HepG2 (cell line): Measurements from ENCODE around the gene MAP2K2. TPM values are rescaled to one million over a fixed set of nuclear protein-coding genes. Genes with fewer than 3 reads are reported as not detected.
A peak's percentile ranks its signal among the peaks of the same experiment; 100 is the strongest.

Experiments
- ATAC-seq: fragments of 200-7000 bp; cut with Tn5 transposase; 3 replicates; pipeline ENCODE4 v1.9.1; 2020; ENCODE audit warnings: mild to moderate bottlenecking, moderate library complexity
- BruUV-seq: library from RNA; stranded (reverse); fragments of 400-500 nt; replicated peaks from 2 replicates; lab custom pipeline; 2021; lab: Mats Ljungman, UMichigan
- CTCF ChIA-PET: fragments of 300-600 bp; formaldehyde crosslinking; extraction: SDS; loops from one replicate; lab custom pipeline; 2021; ENCODE audit warnings: low total read pairs, inconsistent platforms, low intra/inter-chr PET ratio; lab: Yijun Ruan, JAX
- POLR2A ChIA-PET: fragments of 350-600 bp; sonication (Branson Sonifier 250); formaldehyde crosslinking; loops from one replicate; lab custom pipeline; 2020; ENCODE audit warnings: antibody characterized with exemption, inconsistent platforms; lab: Yijun Ruan, JAX
- DNase-seq: peaks from one replicate; pipeline ENCODE4 v3.0.0-alpha.2; 2015; ENCODE audit warnings: low spot score
- FAIRE-seq: peaks from 3 replicates; lab custom pipeline; 2011; peaks lifted over from hg19 to GRCh38; lab: Jason Lieb, UNC
- H2AFZ ChIP-seq: one replicate; pipeline ENCODE4 v1.6.1; 2011; ENCODE audit warnings: low read length, inconsistent platforms
- H3K27ac ChIP-seq: fragments of 300-600 bp; 3 replicates; pipeline ENCODE4 v1.8.0; 2011; ENCODE audit warnings: mixed run types, mild to moderate bottlenecking, mixed read lengths, low read length, inconsistent platforms; ENCODE audit not compliant: insufficient read depth; ENCODE audit errors: extremely low read length
- H3K27me3 ChIP-seq, 2 experiments: fragments of 200-600 bp in 1 of 2; 2 replicates in 1 of 2; 3 replicates in 1 of 2; pipeline versions ENCODE4 v1.6.0 to v1.8.0; 2011; ENCODE audit warnings: low read length in 2 of 2, mild to moderate bottlenecking in 2 of 2, moderate library complexity in 2 of 2, inconsistent platforms in 1 of 2; ENCODE audit not compliant: insufficient read depth in 2 of 2, control insufficient read depth in 1 of 2
- H3K36me3 ChIP-seq, 2 experiments: fragments of 200-600 bp in 1 of 2; replicated peaks in 1 of 2; 2 replicates in 1 of 2; 3 replicates in 1 of 2; pipeline versions ENCODE4 v1.5.1 to v1.8.0; 2011; ENCODE audit warnings: low read length in 2 of 2, inconsistent platforms in 1 of 2; ENCODE audit not compliant: insufficient read depth in 2 of 2, control insufficient read depth in 1 of 2
- H3K4me1 ChIP-seq: 2 replicates; pipeline ENCODE4 v1.5.1; 2012; ENCODE audit warnings: low read length, inconsistent platforms; ENCODE audit not compliant: insufficient read depth
- H3K4me2 ChIP-seq: 2 replicates; pipeline ENCODE4 v1.6.0; 2011; ENCODE audit warnings: low read depth, low read length, inconsistent platforms
- H3K4me3 ChIP-seq, 3 experiments: fragments of 200-600 bp in 1 of 3; sonication (generic), shearing (Covaris generic) in 1 of 3; replicated peaks in 1 of 3; 2 replicates each; pipeline ENCODE4 v1.5.1; 2011 to 2016; ENCODE audit warnings: low read length in 3 of 3, inconsistent platforms in 2 of 3, low read depth in 2 of 3, mild to moderate bottlenecking in 2 of 3, control low read depth in 1 of 3, mixed read lengths in 1 of 3; ENCODE audit not compliant: insufficient read depth in 1 of 3
- H3K79me2 ChIP-seq: one replicate; pipeline ENCODE4 v1.6.1; 2011; ENCODE audit warnings: low read length, inconsistent platforms; ENCODE audit not compliant: insufficient read depth
- H3K9ac ChIP-seq: 2 replicates; pipeline ENCODE4 v1.6.0; 2011; ENCODE audit warnings: mild to moderate bottlenecking, low read depth, low read length, inconsistent platforms; ENCODE audit not compliant: insufficient read depth
- H3K9me3 ChIP-seq: 2 replicates; pipeline ENCODE4 v1.5.1; 2012; ENCODE audit warnings: mild to moderate bottlenecking, low read length
- H4K20me1 ChIP-seq: 2 replicates; pipeline ENCODE4 v1.6.0; 2011; ENCODE audit warnings: inconsistent platforms, mild to moderate bottlenecking, low read length, moderate library complexity; ENCODE audit not compliant: insufficient read depth
- AGO2 ChIP-seq: fragments of 200-400 bp; formaldehyde crosslinking; optimal IDR thresholded peaks from 2 replicates; pipeline ENCODE3; 2017; ENCODE audit warnings: mild to moderate bottlenecking, low read depth, low read length, moderate library complexity
- NR2F2 ChIP-seq: IDR thresholded peaks from 2 replicates; pipeline ENCODE4 v1.6.1; 2012; ENCODE audit warnings: low read depth, inconsistent platforms, borderline replicate concordance
- SNAPC5 ChIP-seq: sonication (generic); formaldehyde crosslinking; IDR thresholded peaks from 2 replicates; pipeline ENCODE4 v1.8.1; 2023; ENCODE audit warnings: mild to moderate bottlenecking, missing genetic modification reagents, borderline replicate concordance
- ZC3H13 ChIP-seq: sonication (generic); formaldehyde crosslinking; IDR thresholded peaks from 2 replicates; pipeline ENCODE4 v1.8.1; 2023; ENCODE audit warnings: mild to moderate bottlenecking, missing genetic modification reagents, moderate library complexity
- ZNF235 ChIP-seq: sonication (generic); formaldehyde crosslinking; IDR thresholded peaks from 2 replicates; pipeline ENCODE4 v1.8.1; 2023; ENCODE audit warnings: mild to moderate bottlenecking, missing genetic modification reagents, borderline replicate concordance
- ZNF414 ChIP-seq: sonication (generic); formaldehyde crosslinking; IDR thresholded peaks from 2 replicates; pipeline ENCODE4 v1.5.0; 2020; ENCODE audit warnings: missing genetic modification reagents
- ZNF460 ChIP-seq: sonication (generic); formaldehyde crosslinking; IDR thresholded peaks from 2 replicates; pipeline ENCODE4 v1.5.1; 2020; ENCODE audit warnings: missing genetic modification reagents, mild to moderate bottlenecking, borderline replicate concordance
- WGBS: methylation state at CpG from one replicate; pipeline ENCODE4 v1.1.6; 2017; ENCODE audit warnings: low lambda C conversion rate; 5-methylcytosine and 5-hydroxymethylcytosine counted together
- in situ Hi-C: cut with HindIII; loops from 2 replicates; pipeline ENCODE4 v1.10.0; 2017; ENCODE audit warnings: low pct_unique_long_range_greater_than_20kb; ENCODE audit not compliant: extremely low pct_ligation_motif_present
- intact Hi-C: fragments of 100-400 bp; cut with micrococcal nuclease; formaldehyde crosslinking; loops from one replicate; pipeline ENCODE4 v1.10.0; 2022; ENCODE audit not compliant: unreplicated experiment
- polyA plus RNA-seq, 8 experiments: library from polyadenylated mRNA; depleted of rRNA in 3 of 8; stranded (reverse) in 7 of 8; unstranded in 1 of 8; fragments of >200 nt; fragmentation: Illumina TruSeq in 4 of 8; extraction: Trizol in 4 of 8; gene quantifications; 2 replicates each; pipeline versions ENCODE4 v1.2.1 to v1.2.3, GENCODE V29; 2011 to 2016; ENCODE audit warnings: low read depth in 4 of 8, missing spikeins in 1 of 8, mixed read lengths in 1 of 8; ENCODE audit not compliant: insufficient read depth in 1 of 8
- total RNA-seq, 5 experiments: library from RNA; depleted of rRNA; stranded (reverse); fragments of >200 nt; fragmentation: Illumina TruSeq; extraction: Trizol; gene quantifications; 2 replicates each; pipeline ENCODE4 v1.2.3, GENCODE V29; 2016; ENCODE audit warnings: low read depth in 1 of 5

The MAP2K2 gene
- total and polyA plus RNA-seq, 2 of the 13 experiments (the other 11 are each of a cell fraction or from before 2014, with no cell fraction given) = 70.3 to 80.9 TPM

GRCh38 chr19:4087787-4088679, 35.9 kb downstream of the MAP2K2 start:
- peaks cover 2 to 4% of the 10 kb centered on the region in 2 experiments; a peak in 2 of 5 replicates for H3K36me3 ChIP-seq
- FAIRE-seq (no peak), ATAC-seq (no peak), DNase-seq (no peak)
- no peaks in the 10 kb centered on the region for H3K79me2 ChIP-seq
- no peaks in the 10 kb centered on the region for H4K20me1 ChIP-seq
- no peak overlapping the region for H3K4me3 ChIP-seq
- in situ Hi-C loops (no loop called here), intact Hi-C loops (no loop called here)
- H3K9me3 ChIP-seq = no peaks in the 10 kb centered on the region
- H3K4me2 ChIP-seq = no peak overlapping the region
- BruUV-seq = no TSS peak
- ChIA-PET CTCF (no interaction called here), POLR2A (interaction anchor here (0.7 kb wide), 2 partner anchors 145 to 175 kb away, joined by 3 to 4 read pairs; no protein-coding TSS in a partner anchor)
- no peaks in the 10 kb centered on the region for H3K27me3 ChIP-seq
- no peak overlapping the region for H3K27ac ChIP-seq
- peaks cover 34% of the 10 kb centered on the region for H3K4me1 ChIP-seq
- 87% methylated on average over 18 of the region's 31 CpGs for WGBS
- no peak overlapping the region for H2AFZ ChIP-seq
- H3K9ac ChIP-seq = no peak overlapping the region
- TF ChIP-seq ZNF235 (CRISPR knock-in tag) (no peak), SNAPC5 (no peak), AGO2 (peak; percentile 86)

- Histone ChIP-seq H3K27me3 (no peaks in the 10 kb centered on the region), H3K4me2 (peak overlapping the region; percentile 32; the same call in 1 of the 2 replicates), H3K4me3 (no peak overlapping the region; a peak in 1 of 6 replicates), H2AFZ (no peak overlapping the region), H3K27ac (no peak overlapping the region), H3K9me3 (no peaks in the 10 kb centered on the region), H4K20me1 (no peaks in the 10 kb centered on the region), H3K36me3 (peaks cover 2 to 4% of the 10 kb centered on the region in 2 experiments; a peak in 2 of 5 replicates), H3K79me2 (no peaks in the 10 kb centered on the region), H3K9ac (no peak overlapping the region), H3K4me1 (peaks cover 47% of the 10 kb centered on the region)
- no peak for DNase-seq
- intact Hi-C loops (no loop called here), in situ Hi-C loops (no loop called here)
- FAIRE-seq = no peak
- no TSS peak for BruUV-seq
- ChIA-PET CTCF (no interaction called here), POLR2A (interaction anchor here (1.0 kb wide), 1 partner anchor 28 kb away, joined by 5 read pairs; no protein-coding TSS in a partner anchor)
- peak; percentile 45 for ATAC-seq
- peak; percentile 30; the same call in 1 of the 2 replicates for TF ChIP-seq ZNF460 (CRISPR knock-in tag)
- no peak for TF ChIP-seq ZNF414 (CRISPR knock-in tag)
- 0 out of 2 replicates have a peak, but pooled peaks have one; percentile 29 for TF ChIP-seq ZC3H13 (CRISPR knock-in tag)
- no peak for TF ChIP-seq NR2F2
- 16% methylated on average over 11 of the region's 17 CpGs for WGBS
Observed at GRCh38 chr19:4086411-4086867, 37.5 kb downstream of the MAP2K2 start.
